SKM-1 (cell line): ENCODE measurements around the gene KCNK6.
A peak's percentile ranks its signal among the peaks of the same experiment; 100 is the strongest.

Source experiments
- DNase-seq: peaks from one replicate; lab custom pipeline; 2025; ENCODE audit not compliant: unreplicated experiment; lab: John Stamatoyannopoulos, UW

The KCNK6 gene

GRCh38 chr19:38294090-38294489 lies 25.6 kb upstream of the KCNK6 start:
- DNase-seq: no peak

DNA sequence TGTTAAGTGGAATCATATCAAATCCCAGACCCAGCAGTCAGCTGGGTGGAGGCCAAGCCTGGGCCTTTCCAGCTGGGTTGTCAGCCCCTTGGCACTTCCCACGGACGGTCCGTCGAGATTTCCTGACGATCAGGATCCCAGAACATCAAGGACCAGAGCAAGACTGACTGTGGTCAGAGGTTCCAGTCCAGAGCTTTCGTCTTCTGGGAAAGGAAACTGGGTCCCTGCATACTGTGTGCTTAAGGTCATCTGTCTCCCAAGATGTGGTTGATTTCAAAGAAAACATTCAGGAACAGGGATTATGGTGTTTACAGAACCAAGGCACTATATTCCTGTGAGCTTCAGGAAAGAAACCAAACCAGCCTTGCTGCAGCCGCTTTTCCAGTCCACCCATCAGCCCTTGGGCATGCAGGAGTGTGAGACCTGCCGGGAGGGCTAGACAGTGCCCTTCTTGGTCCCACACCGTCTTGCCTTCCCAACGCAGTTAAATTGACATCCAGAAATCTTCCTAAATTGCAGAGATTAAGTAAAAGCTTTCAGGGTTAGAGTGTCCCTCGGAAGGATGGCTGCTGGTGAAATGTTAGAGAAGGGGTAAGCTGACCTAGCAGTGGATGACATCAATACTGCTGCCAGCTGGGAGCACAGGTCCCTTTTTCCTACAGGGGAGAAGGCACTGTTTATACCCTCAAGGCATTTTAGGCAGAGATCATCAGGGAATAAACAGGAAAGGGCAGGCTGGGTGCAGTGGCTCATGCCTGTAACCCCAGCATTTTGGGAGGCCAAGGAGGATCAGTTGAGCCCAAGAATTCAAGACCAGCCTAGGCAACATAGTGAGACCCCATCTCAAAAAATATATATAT lies 20.6 kb upstream of the KCNK6 start:
- no peak for DNase-seq

GRCh38 chr19:38303517-38304351 lies 15.9 kb upstream of the KCNK6 start, which contains the start of gene C19orf33:
Gene C19orf33 (plus strand): TSS chr19:38304251. CDS start chr19:38304262, 11 bp downstream.
- no peak for DNase-seq

DNA sequence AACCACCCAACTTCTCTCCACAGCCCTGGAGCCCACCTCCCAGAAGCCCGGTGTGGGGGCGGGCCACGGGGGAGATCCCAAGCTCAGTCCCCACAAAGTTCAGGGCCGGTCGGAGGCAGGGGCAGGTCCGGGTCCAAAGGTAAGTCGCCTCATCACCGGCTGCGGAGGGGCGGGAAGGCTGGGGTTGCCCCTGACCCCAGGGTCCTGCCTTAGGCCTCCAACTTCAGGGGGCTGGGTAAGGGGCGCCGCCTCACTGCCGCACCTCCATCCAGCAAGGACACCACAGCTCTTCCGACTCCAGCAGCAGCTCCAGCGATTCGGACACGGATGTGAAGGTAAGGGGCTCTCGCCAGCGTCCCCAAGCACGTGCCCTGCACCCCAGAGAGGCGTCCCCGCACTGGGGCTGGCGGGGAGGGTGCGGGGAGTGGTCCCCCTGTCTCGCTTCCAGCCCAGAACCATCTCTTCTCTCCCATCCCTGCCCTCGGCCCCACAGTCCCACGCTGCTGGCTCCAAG lies 15.2 kb upstream of the KCNK6 start:
- DNase-seq: no peak

- no peak for DNase-seq
Measured at GRCh38 chr19:38304866-38305429, 14.7 kb upstream of the KCNK6 start.

- no peak for DNase-seq
Measured at GRCh38 chr19:38306236-38306635, 13.4 kb upstream of the KCNK6 start.

DNA sequence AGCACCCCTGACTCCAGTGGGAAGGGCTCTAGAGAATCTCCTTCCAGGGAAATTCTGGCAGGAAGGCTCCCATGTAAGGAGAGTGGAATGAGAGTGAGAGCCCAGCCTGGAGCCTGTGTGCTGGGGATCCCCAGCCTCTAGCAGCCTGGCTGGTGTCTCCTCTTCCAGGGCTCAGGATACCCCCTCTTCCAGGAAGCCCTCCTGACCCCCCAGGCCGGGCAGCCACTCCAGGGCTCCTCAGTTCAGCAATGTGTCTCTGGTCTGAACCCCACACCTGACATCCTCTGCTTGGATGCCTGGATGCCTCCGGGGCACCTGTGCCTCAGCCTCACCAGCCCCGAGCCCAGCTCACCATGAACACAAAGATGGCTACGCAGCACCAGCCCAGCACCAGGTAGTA lies 12.6 kb upstream of the KCNK6 start:
- DNase-seq: no peak

- DNase-seq: no peak
Measured at GRCh38 chr19:38307597-38307996, 12.0 kb upstream of the KCNK6 start.

DNA sequence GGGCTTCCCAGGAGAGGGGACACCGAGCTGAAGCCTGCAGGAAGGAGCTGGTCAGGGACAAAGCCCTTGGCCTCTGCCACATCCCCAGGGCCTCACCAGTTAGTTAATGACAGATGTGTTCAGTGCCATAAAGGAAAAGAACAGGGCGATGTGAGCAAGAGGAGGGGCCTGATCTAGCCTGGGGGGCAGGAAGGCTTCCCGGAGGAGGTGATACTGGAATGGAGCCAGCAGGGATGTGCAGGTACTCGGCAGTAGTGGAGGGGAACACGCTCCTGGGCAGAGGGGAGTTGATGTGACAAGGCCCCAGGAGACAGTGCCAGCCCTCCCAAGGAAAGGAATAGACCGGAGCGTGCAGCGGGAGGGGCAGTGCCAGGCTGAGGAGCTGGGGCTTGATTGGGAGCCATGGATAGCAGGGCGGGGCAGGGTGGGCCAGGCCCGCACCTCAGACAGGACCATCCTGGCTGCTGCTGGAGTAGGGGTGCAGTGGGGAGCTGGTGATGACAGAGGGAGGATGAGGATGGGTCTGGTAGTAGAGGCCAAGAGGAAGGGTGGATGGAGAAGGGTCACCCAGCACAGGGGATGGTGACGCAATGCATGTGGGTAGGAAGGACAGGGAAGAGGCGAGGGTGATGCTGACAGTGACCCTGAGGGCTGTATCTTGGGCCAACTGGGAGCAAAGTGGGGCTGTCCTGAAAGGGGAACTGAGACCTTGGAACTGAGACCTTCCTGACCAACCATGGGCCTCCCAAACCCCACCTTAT lies 11.5 kb upstream of the KCNK6 start:
- no peak for DNase-seq

GRCh38 chr19:38308926-38309614 lies 10.6 kb upstream of the KCNK6 start:
- no peak for DNase-seq

DNA sequence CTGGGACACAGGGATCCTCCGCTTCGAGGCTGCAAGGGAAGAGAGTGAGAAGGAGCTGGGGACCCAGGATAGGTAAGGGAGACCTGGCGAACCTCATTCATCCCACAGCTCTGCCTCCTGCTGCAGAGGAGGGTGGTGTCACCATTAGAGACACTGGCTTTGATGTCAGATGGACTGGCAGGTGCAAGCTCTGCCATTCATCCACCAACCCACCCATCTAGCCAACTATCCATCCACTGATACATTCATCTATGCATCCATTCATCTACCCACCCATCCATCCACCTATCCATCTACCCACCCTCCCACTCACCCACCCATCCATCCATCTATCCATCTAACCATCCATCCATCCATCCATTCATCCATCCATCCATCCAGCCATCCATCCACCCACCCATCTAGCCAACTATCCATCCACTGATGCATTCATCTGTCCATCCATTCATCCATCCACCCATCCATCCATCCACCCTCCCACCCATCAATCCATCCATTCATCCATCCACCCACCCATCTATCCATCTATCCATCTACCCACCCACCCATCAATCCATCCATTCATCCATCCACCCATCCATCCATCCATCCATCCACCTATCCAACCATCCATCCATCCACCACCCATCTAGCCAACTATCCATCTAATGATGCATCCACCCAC lies 9.9 kb upstream of the KCNK6 start:
- DNase-seq: no peak

GRCh38 chr19:38310279-38310670 lies 9.4 kb upstream of the KCNK6 start:
- no peak for DNase-seq

DNA sequence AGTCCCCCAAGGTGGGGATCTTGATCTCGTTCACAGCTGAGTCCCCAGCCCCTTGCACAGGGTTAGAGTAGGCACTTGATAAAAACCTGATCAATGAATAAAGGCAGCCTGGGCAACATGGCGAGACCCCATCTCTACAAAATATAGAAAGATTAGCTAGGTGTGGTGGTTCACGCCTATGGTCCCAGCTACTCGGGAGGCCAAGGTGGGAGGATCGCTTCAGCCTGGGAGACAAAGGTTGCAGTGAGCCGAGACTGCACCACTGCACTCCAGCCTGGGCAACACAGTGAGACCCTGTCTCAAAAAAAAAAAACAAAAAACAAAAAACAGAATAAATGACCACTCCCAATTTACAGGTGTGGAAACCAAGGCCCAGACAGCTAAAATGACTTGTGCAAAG lies 8.7 kb upstream of the KCNK6 start:
- no peak for DNase-seq

DNA sequence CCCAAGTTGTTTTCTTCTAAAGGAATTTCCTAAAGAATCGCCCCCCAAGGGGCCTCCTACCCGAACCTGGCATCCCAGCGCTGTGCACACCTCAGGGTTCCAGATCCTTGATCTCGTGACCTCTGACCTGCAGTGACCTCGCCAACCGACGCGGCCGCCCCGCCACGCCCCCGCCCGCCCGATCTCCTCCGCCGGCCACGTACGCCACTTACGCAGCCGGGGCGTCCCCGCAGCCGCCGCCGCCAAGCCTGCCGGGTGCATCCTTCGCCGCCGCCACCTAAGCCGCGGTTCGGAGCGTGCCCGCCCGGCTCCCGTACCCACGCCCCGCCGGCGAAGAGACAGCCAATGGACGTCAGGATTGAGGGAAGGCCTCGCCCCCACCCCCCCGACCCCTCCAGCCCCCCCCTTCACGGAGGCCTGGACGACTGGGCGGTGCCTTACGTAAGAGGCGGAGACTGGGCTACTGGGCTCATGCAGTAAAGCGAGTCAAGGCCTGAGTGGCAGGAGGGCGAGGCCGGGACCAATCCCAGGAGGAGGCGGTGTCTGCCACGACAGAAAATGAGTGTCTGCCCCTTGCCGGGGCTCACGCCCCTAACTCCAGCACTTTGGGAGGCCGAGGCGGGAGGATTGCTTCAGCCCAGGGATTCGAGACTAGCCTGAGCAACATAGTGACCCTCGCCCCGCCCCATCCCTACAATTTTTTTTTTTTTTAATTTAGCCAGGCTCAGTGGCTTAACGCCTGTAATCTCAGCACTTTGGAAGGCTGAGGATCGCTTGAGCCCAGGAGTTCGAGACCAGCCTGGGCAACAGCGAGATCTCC lies 3.8 kb upstream of the KCNK6 start, which contains the start of gene YIF1B:
Gene YIF1B, minus strand, starts transcription at position 291 of the 820 bp plus-strand sequence. Its CDS starts 30 bp downstream, at position 261.
- peak; percentile 93 for DNase-seq

DNA sequence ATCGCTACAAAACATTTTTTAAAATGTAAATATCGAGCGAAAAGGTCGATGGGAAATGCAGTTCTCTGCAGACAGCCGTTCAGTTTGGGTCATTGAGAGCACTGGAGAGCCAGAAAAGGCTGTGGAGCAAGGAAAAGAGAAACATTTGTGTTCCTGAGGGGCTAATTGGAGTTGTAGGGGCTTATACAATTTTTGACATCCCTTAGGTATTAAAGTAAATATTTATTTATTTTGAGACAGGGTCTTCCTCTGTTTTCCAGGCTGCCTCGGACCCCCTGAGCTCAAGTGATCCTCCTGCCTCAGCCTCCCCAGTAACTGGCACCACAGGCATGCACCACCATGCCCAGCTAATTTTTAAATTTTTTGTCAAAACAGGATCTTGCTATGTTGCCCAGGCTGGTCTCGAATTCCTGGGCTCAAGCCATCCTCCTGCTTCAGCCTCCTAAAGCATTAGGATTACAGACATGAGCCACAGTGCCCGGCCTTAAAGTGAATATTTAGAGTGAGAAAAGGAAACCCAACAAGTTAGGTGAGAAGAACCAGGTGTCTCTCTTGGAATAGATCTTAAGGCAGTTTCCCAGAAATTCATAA lies 3.1 kb upstream of the KCNK6 start:
- no peak for DNase-seq

DNA sequence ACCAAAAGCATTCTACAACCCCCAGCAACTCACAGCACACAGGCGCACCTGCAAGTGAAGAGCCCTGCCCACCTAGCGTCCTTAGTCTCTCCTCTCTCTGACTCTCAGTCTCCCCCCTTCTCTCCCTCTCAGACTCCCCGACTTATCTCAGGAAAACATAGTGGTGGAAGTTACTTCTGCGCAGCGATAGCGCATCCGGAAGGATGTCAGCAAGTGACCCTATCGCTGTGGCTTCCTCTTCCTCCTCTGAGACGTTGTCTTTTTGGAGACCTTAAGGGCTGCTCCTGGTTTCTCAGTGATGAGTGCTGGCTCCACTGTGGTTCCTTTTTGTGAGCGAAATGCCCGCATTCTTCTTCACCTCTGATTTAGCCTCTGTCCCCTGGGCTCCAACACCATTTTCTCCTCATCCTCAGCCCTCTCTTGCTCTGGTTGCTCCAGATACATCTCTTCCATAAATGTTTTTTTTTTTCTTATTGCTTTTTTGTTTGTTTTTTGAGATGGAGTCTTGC lies 2.5 kb upstream of the KCNK6 start:
- peak; percentile 49 for DNase-seq

- no peak for DNase-seq
Measured at GRCh38 chr19:38318660-38319059, 985 bp upstream of the KCNK6 start.

DNA sequence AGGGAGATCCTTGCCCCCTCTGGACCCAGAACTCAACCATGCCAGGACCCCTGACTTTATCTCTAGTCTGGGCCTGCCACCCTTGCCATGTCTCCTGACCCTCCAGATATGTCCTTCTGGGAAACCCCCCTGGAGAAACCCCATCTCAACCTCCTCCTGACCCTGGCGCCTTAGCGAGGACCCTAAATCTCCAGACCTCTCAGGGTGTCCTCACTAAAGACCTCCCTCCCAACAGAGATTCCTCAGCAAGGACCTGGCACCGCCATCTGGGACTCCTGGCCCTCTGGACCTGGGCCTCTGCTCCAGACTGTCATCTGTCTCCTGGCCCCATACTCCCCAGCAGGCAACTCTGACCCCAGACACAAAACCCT lies 1.3 kb downstream of the KCNK6 start:
- DNase-seq: no peak
